ENCODE measurements around the gene WDFY2.
A peak's percentile ranks its signal among the peaks of the same experiment; 100 is the strongest.

WDFY2 gene

GRCh38 chr13:51739027-51739764 lies 154.9 kb downstream of the WDFY2 start:
- DNase-seq (ENCODE audit: low spot score) = no peak

GRCh38 chr13:51740698-51741097 lies 156.4 kb downstream of the WDFY2 start:
- DNase-seq (ENCODE audit: low spot score) = no peak

- DNase-seq (ENCODE audit: low spot score) = no peak
Observed at GRCh38 chr13:51742031-51742430, 157.8 kb downstream of the WDFY2 start.

- DNase-seq (ENCODE audit: low spot score) = no peak
Observed at GRCh38 chr13:51742611-51743010, 158.3 kb downstream of the WDFY2 start.

- no peak for DNase-seq (ENCODE audit: low spot score)
Observed at GRCh38 chr13:51745243-51745642, 161.0 kb downstream of the WDFY2 start.

GRCh38 chr13:51746802-51747201 lies 162.5 kb downstream of the WDFY2 start:
- no peak for DNase-seq (ENCODE audit: low spot score)

GRCh38 chr13:51747438-51748434 lies 163.5 kb downstream of the WDFY2 start:
- no peak for DNase-seq (ENCODE audit: low spot score)

- DNase-seq (ENCODE audit: low spot score) = no peak
Observed at GRCh38 chr13:51756651-51757050, 172.4 kb downstream of the WDFY2 start.

GRCh38 chr13:51758691-51759090 lies 174.4 kb downstream of the WDFY2 start:
- DNase-seq (ENCODE audit: low spot score) = no peak

GRCh38 chr13:51759240-51759639 lies 175.0 kb downstream of the WDFY2 start:
- DNase-seq (ENCODE audit: low spot score) = no peak

- DNase-seq (ENCODE audit: low spot score) = no peak
Observed at GRCh38 chr13:51760592-51760991, 176.3 kb downstream of the WDFY2 start.

GRCh38 chr13:51761643-51762350 lies 177.5 kb downstream of the WDFY2 start:
- DNase-seq (ENCODE audit: low spot score) = no peak

GRCh38 chr13:51763486-51763885 lies 179.2 kb downstream of the WDFY2 start:
- DNase-seq (ENCODE audit: low spot score) = no peak

GRCh38 chr13:51764184-51765141 lies 180.2 kb downstream of the WDFY2 start:
- DNase-seq (ENCODE audit: low spot score) = no peak

GRCh38 chr13:51765142-51765515 lies 180.9 kb downstream of the WDFY2 start:
- DNase-seq (ENCODE audit: low spot score) = no peak

- DNase-seq (ENCODE audit: low spot score) = peak; percentile 56
Observed at GRCh38 chr13:51767100-51767499, 182.8 kb downstream of the WDFY2 start.

- DNase-seq (ENCODE audit: low spot score) = peak; percentile 56
Observed at GRCh38 chr13:51768378-51768921, 184.2 kb downstream of the WDFY2 start.

- DNase-seq (ENCODE audit: low spot score) = no peak
Observed at GRCh38 chr13:51768976-51769375, 184.7 kb downstream of the WDFY2 start.

- DNase-seq (ENCODE audit: low spot score) = no peak
Observed at GRCh38 chr13:51769455-51770127, 185.3 kb downstream of the WDFY2 start.

- DNase-seq (ENCODE audit: low spot score) = no peak
Observed at GRCh38 chr13:51770160-51770559, 185.9 kb downstream of the WDFY2 start.

Data from iPS-NIHi11 (cell line).